ENCODE measurements around the gene ABCD1.
"Not testable (repeated sequence)": the region's sequence is repeated elsewhere in the genome, so short reads cannot be mapped to it uniquely, and the experiment has no call there.

Gene ABCD1

GRCh38 chrX:153736071-153736820 is 11.6 kb downstream of the ABCD1 start:
- no peak for DNase-seq

DNA sequence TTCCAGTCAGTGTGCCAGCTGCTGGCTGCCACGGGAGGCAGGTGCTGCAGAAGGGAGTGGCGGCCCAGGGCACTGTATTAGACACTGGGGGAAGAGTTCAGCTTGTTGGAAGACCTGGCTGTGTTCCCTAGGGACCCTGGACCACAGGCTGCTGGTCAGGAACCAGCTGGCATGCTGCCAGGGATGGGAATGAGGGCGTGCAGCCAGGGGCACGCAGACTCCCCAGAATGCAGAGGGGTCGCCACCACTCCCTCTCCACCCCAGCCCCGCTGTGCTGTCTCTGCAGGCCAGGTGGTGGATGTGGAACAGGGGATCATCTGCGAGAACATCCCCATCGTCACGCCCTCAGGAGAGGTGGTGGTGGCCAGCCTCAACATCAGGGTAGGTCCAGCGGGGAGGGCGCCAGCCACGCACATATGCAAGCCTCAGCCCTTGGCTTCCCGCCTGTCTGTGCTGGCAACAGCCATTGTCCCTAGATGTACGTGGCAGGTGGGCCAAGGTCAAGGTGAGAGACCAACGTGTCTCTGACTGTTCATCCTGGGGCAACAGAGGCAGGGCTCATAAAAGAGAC is 12.3 kb downstream of the ABCD1 start:
- DNase-seq, result no peak

- no peak for DNase-seq
Measured at GRCh38 chrX:153738056-153738605, 13.5 kb downstream of the ABCD1 start.

DNA sequence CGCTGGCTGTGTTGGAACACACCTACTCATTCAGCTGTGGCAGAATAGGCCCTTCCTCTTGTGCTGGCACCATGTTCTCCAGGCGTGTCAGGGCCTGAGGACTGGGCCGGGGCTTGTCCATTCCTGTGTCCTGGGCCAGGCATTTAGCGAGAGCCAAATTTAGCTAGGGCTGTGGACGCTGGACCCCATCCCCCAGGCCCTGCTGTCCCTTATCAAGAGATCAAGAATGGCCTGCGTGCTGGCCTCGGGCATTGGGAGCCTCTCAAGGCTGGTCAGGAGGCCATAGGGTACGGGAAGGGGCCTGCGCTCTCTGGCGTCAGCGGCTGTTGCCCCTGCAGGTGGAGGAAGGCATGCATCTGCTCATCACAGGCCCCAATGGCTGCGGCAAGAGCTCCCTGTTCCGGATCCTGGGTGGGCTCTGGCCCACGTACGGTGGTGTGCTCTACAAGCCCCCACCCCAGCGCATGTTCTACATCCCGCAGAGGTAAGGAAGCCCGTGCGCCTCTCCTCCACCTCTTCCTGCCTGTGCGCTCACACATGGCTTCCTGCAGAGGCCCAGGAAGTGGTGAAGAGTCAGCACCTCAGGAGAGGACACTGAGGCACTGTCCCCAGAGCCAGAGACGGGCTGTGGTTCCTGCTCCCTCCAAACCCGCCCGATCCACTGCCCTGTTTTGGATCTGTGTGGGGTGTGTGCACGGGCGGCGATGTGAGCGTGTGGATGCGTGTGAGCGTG is 15.3 kb downstream of the ABCD1 start:
- peak; percentile 63 for DNase-seq

- no peak for DNase-seq
Measured at GRCh38 chrX:153740631-153741222, 16.1 kb downstream of the ABCD1 start.

GRCh38 chrX:153741446-153741845 is 16.8 kb downstream of the ABCD1 start:
- DNase-seq, result no peak

DNA sequence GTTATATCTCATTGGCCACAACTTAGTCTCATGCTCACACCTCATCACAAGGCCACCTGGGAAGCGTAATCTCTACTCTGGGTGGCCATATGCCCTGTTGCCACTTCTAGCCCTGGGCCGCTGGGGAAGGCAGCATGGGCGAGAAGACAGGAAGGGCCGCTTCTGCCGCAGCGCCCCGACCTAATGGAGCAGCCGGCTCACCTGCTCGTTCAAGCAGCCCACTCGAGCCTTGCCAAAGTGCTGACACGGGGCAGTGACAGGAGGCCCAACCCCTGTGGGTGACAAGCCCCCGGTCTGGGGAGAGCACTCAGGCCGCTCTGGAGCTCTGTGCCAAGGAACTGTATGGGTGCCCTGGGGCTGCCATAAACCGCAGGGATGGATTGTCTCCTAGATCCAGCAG is 17.5 kb downstream of the ABCD1 start:
- DNase-seq, result not testable (repeated sequence)

DNA sequence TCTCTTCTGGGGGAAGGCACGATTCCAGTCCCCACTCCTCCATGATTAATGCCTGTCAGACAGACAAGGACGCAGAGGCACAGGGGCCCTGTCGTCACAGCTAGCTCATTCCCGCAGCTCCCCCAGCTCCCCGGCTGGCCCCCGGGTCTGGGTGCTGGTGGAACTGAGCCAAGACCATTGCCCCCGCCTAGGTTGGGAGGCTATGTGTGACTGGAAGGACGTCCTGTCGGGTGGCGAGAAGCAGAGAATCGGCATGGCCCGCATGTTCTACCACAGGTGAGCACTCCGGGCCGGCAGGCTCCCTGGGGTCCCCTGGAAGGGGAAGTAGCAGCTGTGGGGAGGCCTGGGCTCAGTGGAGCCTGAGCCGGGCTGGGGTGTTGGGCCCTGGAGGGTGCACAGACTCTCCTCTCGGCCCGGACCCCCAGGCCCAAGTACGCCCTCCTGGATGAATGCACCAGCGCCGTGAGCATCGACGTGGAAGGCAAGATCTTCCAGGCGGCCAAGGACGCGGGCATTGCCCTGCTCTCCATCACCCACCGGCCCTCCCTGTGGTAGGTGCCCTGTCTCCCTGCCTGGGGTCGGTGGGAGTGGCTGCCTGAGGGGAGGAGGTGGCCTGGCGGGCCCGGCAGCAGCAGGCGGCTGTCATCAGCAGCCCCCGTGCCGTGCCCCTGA is 18.3 kb downstream of the ABCD1 start:
- not testable (repeated sequence) for DNase-seq

- not testable (repeated sequence) for DNase-seq
Measured at GRCh38 chrX:153743468-153744209, 19.0 kb downstream of the ABCD1 start.

GRCh38 chrX:153744210-153745066 is 19.8 kb downstream of the ABCD1 start:
- no peak for DNase-seq

- not testable (repeated sequence) for DNase-seq
Measured at GRCh38 chrX:153745067-153745433, 20.4 kb downstream of the ABCD1 start.

DNA sequence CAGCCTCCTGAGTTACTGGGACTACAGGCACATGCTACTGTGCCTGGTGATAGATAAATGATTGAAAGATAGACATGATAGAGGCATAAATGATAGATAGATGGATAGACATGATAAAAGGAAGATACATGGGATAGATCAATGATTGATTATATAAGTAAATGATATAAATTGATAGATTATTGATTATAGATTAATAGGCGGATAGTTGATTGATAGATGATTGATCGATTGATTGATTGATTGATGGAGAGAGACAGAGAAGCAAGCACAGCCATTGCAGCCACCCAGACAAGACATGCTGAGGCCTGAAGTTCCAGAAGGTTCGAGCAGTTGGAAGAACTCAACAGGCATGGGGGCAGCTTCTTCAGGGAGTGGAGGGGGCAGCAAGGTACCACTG is 21.7 kb downstream of the ABCD1 start:
- DNase-seq, result no peak

DNA sequence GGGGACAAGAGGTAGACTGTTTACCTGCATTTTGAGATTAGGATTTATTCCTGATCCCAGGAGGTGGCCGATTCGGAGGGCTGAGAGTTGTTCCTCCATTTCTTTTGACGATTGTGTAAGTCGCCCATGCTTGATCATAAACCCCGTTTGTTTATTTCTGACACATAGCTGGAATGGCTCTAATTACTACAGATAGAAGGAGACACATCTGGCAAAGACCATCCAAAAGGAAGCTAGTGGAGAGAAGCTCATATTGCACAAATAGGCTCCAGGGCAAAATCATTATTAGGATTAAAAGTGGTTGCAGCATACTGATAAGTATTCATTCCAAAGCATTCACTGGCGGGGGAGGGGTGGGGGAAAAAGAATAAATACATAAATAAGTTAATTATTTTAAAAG is 22.3 kb downstream of the ABCD1 start:
- not testable (repeated sequence) for DNase-seq

DNA sequence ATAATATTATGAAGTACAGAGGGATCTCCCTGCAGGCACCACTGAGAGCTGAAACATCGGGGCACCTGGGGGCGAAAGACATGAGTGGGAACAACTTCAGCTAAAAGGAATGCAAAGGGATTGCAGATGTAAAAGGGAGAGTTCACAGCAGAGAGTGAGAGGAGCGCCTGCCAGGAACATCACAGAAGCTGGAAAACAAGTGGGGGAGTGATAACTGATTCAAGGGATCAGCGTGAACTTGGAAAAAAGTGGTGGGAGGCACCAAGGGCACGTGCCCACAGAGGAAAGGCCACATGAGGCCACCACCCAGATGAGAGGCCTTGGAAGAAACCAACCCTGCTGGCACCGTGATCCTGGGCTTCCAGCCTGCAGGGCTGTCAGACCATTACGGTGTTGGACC is 24.4 kb downstream of the ABCD1 start:
- DNase-seq, result not testable (repeated sequence)

DNA sequence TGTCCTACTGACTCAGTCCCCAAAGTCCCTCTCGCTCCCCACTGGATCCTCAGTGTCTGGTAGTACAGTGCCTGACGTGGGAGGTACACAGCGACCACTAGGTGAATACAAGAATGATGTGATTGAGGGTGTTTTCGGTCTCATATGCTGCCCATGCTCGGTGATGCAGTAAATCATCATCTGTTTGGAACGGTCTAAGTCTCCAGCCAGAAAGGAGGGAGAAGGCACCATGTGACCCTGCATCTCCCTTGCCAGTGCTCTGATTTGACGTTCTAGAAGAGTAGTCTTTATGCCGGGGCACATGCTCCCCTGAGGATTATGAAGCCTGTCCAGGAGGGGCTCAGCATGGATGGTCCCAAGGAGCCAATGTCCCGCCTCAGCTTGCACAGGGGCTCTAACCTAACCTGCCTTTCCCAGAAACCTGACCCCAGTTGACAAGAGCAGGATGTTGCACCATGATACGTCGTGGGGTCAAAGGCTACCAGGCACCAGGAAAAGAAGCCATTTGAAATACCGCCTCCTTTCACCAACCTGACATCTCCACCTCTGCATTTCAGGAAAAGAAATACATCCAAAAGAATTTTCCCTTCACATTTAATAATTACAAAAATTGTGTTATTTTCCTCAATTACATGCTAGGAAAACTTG is 25.6 kb downstream of the ABCD1 start:
- DNase-seq, result no peak

- no peak for DNase-seq
Measured at GRCh38 chrX:153755136-153755535, 30.5 kb downstream of the ABCD1 start.

DNA sequence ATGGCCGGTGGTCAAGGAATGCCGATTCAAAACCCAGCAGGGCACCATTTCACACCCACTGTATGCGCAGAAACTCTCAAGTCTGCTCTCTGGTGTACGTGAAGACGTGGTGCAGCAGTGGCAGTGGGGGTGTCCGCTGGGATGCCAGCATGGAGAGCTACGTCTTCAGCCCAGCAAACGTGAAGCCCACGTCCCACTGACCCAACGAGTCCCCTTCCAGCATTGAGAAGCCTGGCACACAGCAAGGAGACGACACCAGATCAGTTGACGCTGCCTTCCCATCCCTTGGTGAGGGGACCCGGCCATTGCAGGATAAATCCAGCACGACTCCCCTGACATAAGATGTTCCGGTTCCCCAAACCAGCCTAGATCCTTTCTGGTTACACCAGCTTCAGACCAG is 37.2 kb downstream of the ABCD1 start:
- DNase-seq, result peak; percentile 19

- DNase-seq, result no peak
Measured at GRCh38 chrX:153762626-153763173, 38.0 kb downstream of the ABCD1 start.

DNA sequence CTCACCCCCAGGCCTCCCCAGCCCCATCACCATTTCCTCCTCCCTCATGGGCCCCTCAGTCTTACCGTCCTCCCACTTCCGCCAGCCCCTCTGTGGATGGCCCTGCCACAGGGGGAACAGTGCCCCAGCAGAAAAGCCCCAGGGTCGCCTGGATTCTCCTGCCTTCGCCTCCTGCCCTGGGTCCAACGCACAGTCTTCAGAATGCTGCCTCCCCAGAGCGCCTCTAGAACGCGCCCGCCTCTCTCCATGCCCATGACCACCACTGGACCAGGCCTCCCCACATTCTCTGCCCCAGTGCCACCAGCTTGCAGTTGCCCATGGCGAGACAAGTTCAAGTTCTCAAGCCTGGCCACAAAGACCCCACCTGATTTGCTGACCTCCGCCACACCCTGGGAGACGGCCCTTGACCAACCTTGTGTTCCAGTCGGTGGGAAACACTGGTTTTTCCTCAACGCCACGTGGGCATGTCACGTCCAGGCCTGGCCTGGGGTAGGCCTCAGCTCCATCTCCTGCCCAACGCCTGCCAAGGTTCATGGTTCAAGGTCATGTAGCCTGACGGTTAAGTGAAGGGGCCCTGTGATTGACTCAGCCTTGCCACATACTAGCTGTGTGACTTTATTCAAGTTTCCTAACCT is 38.8 kb downstream of the ABCD1 start:
- no peak for DNase-seq
